Body of pancreas (tissue), 4 donors: Measurements from ENCODE around the gene OTUD5.

Experiments used
- CTCF ChIP-seq, 7 experiments: fragments of 450-650 bp in 4 of 7; fragments of 200-600 bp in 3 of 7; sonication (generic) in 3 of 7; IDR thresholded peaks; one replicate each; pipeline ENCODE4 v1.5.1; 2016 to 2019; ENCODE audit warnings: antibody characterized with exemption in 7 of 7
- POLR2A ChIP-seq, 3 donors: fragments of 450-650 bp; IDR thresholded peaks; one replicate each; pipeline ENCODE4 v1.6.1; 2016; ENCODE audit warnings: antibody characterized with exemption in 3 of 3, mild to moderate bottlenecking in 2 of 3

- TF ChIP-seq CTCF (IDR thresholded peaks at IDR 0.05) (peak in 6 of 7 experiments; percentile 22 to 71 (median 63)), POLR2A (IDR thresholded peaks at IDR 0.05) (peak; percentile 20 to 48 (median 39))
These were observed 65.8 kb downstream of the OTUD5 start for GRCh38 chrX:48891402-48892288.
